Colonic mucosa (tissue), 4 donors: ENCODE measurements around the gene FGGY. TPM values are rescaled to one million over a fixed set of nuclear protein-coding genes. Genes with fewer than 3 reads are reported as not detected.
"Not testable (repeated sequence)": the region's sequence is repeated elsewhere in the genome, so short reads cannot be mapped to it uniquely, and the experiment has no call there.

Experiments
- DNase-seq: peaks from one replicate; pipeline ENCODE4 v3.0.0-alpha.2; 2020
- H3K27ac ChIP-seq: fragments of 200-600 bp; one replicate; pipeline ENCODE4 v1.8.0; 2021
- H3K27me3 ChIP-seq: fragments of 200-600 bp; one replicate; pipeline ENCODE4 v1.8.0; 2021
- H3K36me3 ChIP-seq: fragments of 200-600 bp; one replicate; pipeline ENCODE4 v1.8.0; 2021
- H3K4me1 ChIP-seq: fragments of 200-600 bp; one replicate; pipeline ENCODE4 v1.8.0; 2021; ENCODE audit warnings: mild to moderate bottlenecking
- H3K4me3 ChIP-seq: fragments of 200-600 bp; one replicate; pipeline ENCODE4 v1.8.0; 2021
- H3K9ac ChIP-seq, 2 donors: one replicate each; pipeline ENCODE4 v1.7.0; 2013; ENCODE audit warnings: control low read depth in 2 of 2, low read depth in 2 of 2, low read length in 2 of 2
- H3K9me3 ChIP-seq: fragments of 200-600 bp; one replicate; pipeline ENCODE4 v1.8.0; 2021
- CTCF ChIP-seq: fragments of 200-600 bp; IDR thresholded peaks from one replicate; pipeline ENCODE4 v1.8.0; 2022; ENCODE audit warnings: antibody characterized with exemption, mild to moderate bottlenecking
- intact Hi-C: fragments of 100-400 bp; cut with DNase I; formaldehyde crosslinking; loops from one replicate; pipeline ENCODE4 v1.14.1; 2022
- total RNA-seq, 2 donors: library from RNA; stranded (reverse); fragmentation: NEBNext Ultra II Directional in 1 of 2; extraction: Animal tissue kit (Norgen Biotek cat#: 25700) in 1 of 2; gene quantifications; one replicate each; pipeline ENCODE4 v1.2.1, GENCODE V29; 2021
- donor health status: healthy.
- donor health status: DM: no; HTN: no; CAD: no.
- donor health status: DM: no; HTN: no; CAD: no.

Gene FGGY
- total RNA-seq, 2 donors from 2014 or later, result 12.5 to 19.5 TPM

GRCh38 chr1:59707178-59707791 is 410.4 kb downstream of the FGGY start:
- no peak overlapping the region for H3K4me3 ChIP-seq
- TF ChIP-seq CTCF, result no peak
- no peaks in the 10 kb centered on the region for H3K27me3 ChIP-seq
- no peaks in the 10 kb centered on the region for H3K36me3 ChIP-seq
- H3K4me1 ChIP-seq, result no peaks in the 10 kb centered on the region
- H3K9me3 ChIP-seq, result no peaks in the 10 kb centered on the region
- H3K27ac ChIP-seq, result peak overlapping the region; percentile 19
- intact Hi-C loops, result loop anchor here (10.0 kb wide), 1 partner anchor 932 kb away; no protein-coding TSS in a partner anchor
- no peak overlapping the region for H3K9ac ChIP-seq
- no peak for DNase-seq

DNA sequence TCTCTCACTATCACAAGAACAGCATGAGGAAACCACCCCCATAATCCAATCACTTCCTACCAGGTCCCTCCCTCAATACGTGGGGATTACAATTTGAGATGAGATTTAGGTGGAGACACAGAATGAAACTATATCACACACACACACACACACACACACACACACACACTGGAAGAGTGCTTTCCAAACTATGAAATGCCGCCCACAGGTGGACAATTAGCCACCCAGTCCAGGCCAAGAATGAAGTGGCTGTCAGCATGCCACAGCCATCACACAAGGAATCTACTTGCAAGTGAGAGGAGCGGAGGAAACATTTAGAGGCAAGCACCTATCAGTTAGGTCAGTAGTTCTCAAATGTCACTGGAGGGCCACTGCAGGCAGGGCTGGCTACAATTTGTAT is 412.4 kb downstream of the FGGY start:
- no peaks in the 10 kb centered on the region for H3K27me3 ChIP-seq
- no peaks in the 10 kb centered on the region for H3K9me3 ChIP-seq
- H3K36me3 ChIP-seq, result no peaks in the 10 kb centered on the region
- no peak overlapping the region for H3K9ac ChIP-seq
- H3K27ac ChIP-seq, result no peak overlapping the region
- DNase-seq, result no peak
- no peak overlapping the region for H3K4me3 ChIP-seq
- no peak for TF ChIP-seq CTCF
- no peaks in the 10 kb centered on the region for H3K4me1 ChIP-seq
- intact Hi-C loops, result loop anchor here (10.0 kb wide), 1 partner anchor 935 kb away; no protein-coding TSS in a partner anchor

- intact Hi-C loops, H3K4me1 ChIP-seq, H3K27ac ChIP-seq: not testable (repeated sequence)
Observed at GRCh38 chr1:59710920-59711319, 414.0 kb downstream of the FGGY start.

GRCh38 chr1:59714219-59714618 is 417.3 kb downstream of the FGGY start:
- DNase-seq, result no peak
- Histone ChIP-seq H3K4me3 (no peak overlapping the region), H3K9me3 (no peaks in the 10 kb centered on the region), H3K27me3 (no peaks in the 10 kb centered on the region), H3K36me3 (no peaks in the 10 kb centered on the region), H3K9ac (no peak overlapping the region), H3K4me1 (no peaks in the 10 kb centered on the region), H3K27ac (no peak overlapping the region)
- intact Hi-C loops, result no loop called here
- no peak for TF ChIP-seq CTCF

More at GRCh38 chr1:59710920-59711319, 414.0 kb downstream of the FGGY start:
- not testable (repeated sequence) for H3K9me3 ChIP-seq, DNase-seq, H3K36me3 ChIP-seq, H3K4me3 ChIP-seq, H3K27me3 ChIP-seq, H3K9ac ChIP-seq

DNA sequence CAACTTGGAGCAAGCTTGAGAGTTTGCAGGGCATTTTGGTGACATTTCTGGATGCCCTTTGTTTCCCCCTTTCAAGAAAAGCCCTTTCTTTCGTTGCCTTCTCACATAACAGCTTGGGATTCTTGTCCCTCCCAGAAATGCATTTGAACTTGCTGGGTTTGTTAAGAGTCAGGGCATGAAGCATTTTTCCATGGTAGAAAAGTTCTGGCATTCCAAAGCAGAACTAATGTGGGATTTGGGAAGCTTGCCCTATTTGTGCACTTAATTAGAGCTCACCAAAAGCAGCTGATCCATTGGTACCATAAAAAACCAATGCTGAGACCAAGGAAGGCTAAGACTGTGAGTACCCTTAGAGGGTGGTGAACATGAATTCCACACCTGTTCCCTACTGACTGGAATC is 418.1 kb downstream of the FGGY start:
- H3K4me1 ChIP-seq, result no peaks in the 10 kb centered on the region
- no peaks in the 10 kb centered on the region for H3K9me3 ChIP-seq
- H3K36me3 ChIP-seq, result no peaks in the 10 kb centered on the region
- H3K9ac ChIP-seq, result no peak overlapping the region
- intact Hi-C loops, result no loop called here
- no peak for TF ChIP-seq CTCF
- no peak for DNase-seq
- no peaks in the 10 kb centered on the region for H3K27me3 ChIP-seq
- H3K27ac ChIP-seq, result no peak overlapping the region
- no peak overlapping the region for H3K4me3 ChIP-seq

DNA sequence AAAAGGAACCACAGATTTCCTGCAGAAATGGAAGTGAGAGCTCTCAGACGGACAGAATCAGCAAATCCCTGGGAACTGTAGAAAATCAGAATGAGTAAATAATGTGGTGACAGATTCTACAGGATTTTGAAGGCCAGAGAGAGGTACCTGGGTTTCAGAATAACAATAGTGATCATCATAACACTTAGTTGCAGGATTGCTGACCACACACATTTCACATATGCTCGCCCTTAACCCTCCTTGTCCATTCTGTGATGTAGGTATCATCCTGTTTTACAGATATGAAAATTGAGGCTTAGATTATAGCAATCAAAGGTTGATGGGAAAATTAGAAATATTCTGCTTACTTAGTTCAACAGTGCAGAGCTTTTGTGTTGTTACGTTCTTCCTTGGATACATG is 419.9 kb downstream of the FGGY start:
- Histone ChIP-seq H3K27me3 (no peaks in the 10 kb centered on the region), H3K9me3 (no peaks in the 10 kb centered on the region), H3K4me3 (no peak overlapping the region), H3K4me1 (no peaks in the 10 kb centered on the region), H3K36me3 (no peaks in the 10 kb centered on the region), H3K27ac (no peak overlapping the region), H3K9ac (no peak overlapping the region)
- DNase-seq, result no peak
- no peak for TF ChIP-seq CTCF
- intact Hi-C loops, result no loop called here
